ENCODE results near the gene CAPNS1. TPM values are rescaled to one million over a fixed set of nuclear protein-coding genes. Genes with fewer than 3 reads are reported as not detected.

Gene CAPNS1
- total and polyA plus RNA-seq, 4 donors = 79.5 to 280 (median 103) TPM

- WGBS = 95% methylated on average over 27 of the region's 27 CpGs
- H3K27ac ChIP-seq (ENCODE audit: low read depth in 1 of 2, low read length in 2 of 2) = no peak overlapping the region
- no peak overlapping the region for H3K9ac ChIP-seq (ENCODE audit: low read depth in 1 of 2, low read length in 2 of 2)
- no peaks in the 10 kb centered on the region for H3K9me3 ChIP-seq (ENCODE audit: control insufficient read depth in 4 of 4, low read length in 3 of 4)
- no peak for DNase-seq (ENCODE audit: low spot score)
- no peaks in the 10 kb centered on the region for H3K36me3 ChIP-seq (ENCODE audit: control insufficient read depth in 4 of 4, insufficient read depth in 3 of 4, low read depth in 1 of 4, low read length in 3 of 4)
- no peak overlapping the region for H3K4me3 ChIP-seq (ENCODE audit: low read depth in 1 of 3, low read length in 3 of 3)
- TF ChIP-seq FOXA1 (IDR thresholded peaks at IDR 0.05) = no peak
- TF ChIP-seq GABPA (IDR thresholded peaks at IDR 0.05 in 1 of 2, conservative IDR thresholded peaks at IDR 0.05 in 1 of 2) = no peak
- TF ChIP-seq HNF4A (conservative IDR thresholded peaks at IDR 0.05) = no peak
- no peak for TF ChIP-seq CTCF (IDR thresholded peaks at IDR 0.05; ENCODE audit: low read depth, low read length, missing input control)
- no peak for TF ChIP-seq SP1 (IDR thresholded peaks at IDR 0.05)
- no peak for TF ChIP-seq REST (IDR thresholded peaks at IDR 0.05)
- no peak for TF ChIP-seq ZBTB33 (IDR thresholded peaks at IDR 0.05)
- no peak for TF ChIP-seq NR2F2 (IDR thresholded peaks at IDR 0.05)
- TF ChIP-seq YY1 (IDR thresholded peaks at IDR 0.05) = no peak
- no peak for TF ChIP-seq ATF3 (IDR thresholded peaks at IDR 0.05)
- no peaks in the 10 kb centered on the region for H3K4me1 ChIP-seq (ENCODE audit: control insufficient read depth in 4 of 4, insufficient read depth in 4 of 4, low read length in 3 of 4)
- no peaks in the 10 kb centered on the region for H3K27me3 ChIP-seq (ENCODE audit: control insufficient read depth in 4 of 4, insufficient read depth in 4 of 4, low read length in 3 of 4)
Observed at GRCh38 chr19:36101550-36102327, 38.1 kb upstream of the CAPNS1 start.

GRCh38 chr19:36103040-36103626 is 36.7 kb upstream of the CAPNS1 start:
- Histone ChIP-seq H3K9ac (ENCODE audit: low read depth in 1 of 2, low read length in 2 of 2) (no peak overlapping the region), H3K27me3 (ENCODE audit: control insufficient read depth in 4 of 4, insufficient read depth in 4 of 4, low read length in 3 of 4) (no peaks in the 10 kb centered on the region), H3K9me3 (ENCODE audit: control insufficient read depth in 4 of 4, low read length in 3 of 4) (no peaks in the 10 kb centered on the region), H3K27ac (ENCODE audit: low read depth in 1 of 2, low read length in 2 of 2) (no peak overlapping the region), H3K36me3 (ENCODE audit: control insufficient read depth in 4 of 4, insufficient read depth in 3 of 4, low read depth in 1 of 4, low read length in 3 of 4) (no peaks in the 10 kb centered on the region), H3K4me1 (ENCODE audit: control insufficient read depth in 4 of 4, insufficient read depth in 4 of 4, low read length in 3 of 4) (no peaks in the 10 kb centered on the region), H3K4me3 (ENCODE audit: low read depth in 1 of 3, low read length in 3 of 3) (no peak overlapping the region)
- no peak for DNase-seq (ENCODE audit: low spot score)
- WGBS = 94% methylated on average over 24 of the region's 24 CpGs
- TF ChIP-seq NR2F2 (IDR thresholded peaks at IDR 0.05) = no peak
- no peak for TF ChIP-seq RAD21 (IDR thresholded peaks at IDR 0.05)
- no peak for TF ChIP-seq JUND (IDR thresholded peaks at IDR 0.05)
- no peak for TF ChIP-seq SP1 (IDR thresholded peaks at IDR 0.05)
- TF ChIP-seq MAX (IDR thresholded peaks at IDR 0.05) = no peak
- TF ChIP-seq CTCF (IDR thresholded peaks at IDR 0.05; ENCODE audit: low read depth, low read length, missing input control) = no peak
- TF ChIP-seq HNF4A (conservative IDR thresholded peaks at IDR 0.05) = no peak
- TF ChIP-seq GABPA (IDR thresholded peaks at IDR 0.05 in 1 of 2, conservative IDR thresholded peaks at IDR 0.05 in 1 of 2) = no peak
- no peak for TF ChIP-seq FOXA2 (IDR thresholded peaks at IDR 0.05)
- no peak for TF ChIP-seq HNF4G (IDR thresholded peaks at IDR 0.05)
- TF ChIP-seq ATF3 (IDR thresholded peaks at IDR 0.05) = no peak
- TF ChIP-seq TAF1 (conservative IDR thresholded peaks at IDR 0.05) = no peak
- TF ChIP-seq RXRA (IDR thresholded peaks at IDR 0.05) = no peak
- no peak for TF ChIP-seq FOXA1 (IDR thresholded peaks at IDR 0.05)
